OCI-LY7 (cell line): Measurements from ENCODE around the gene DAB1. TPM values are rescaled to one million over a fixed set of nuclear protein-coding genes. Genes with fewer than 3 reads are reported as not detected.

Source experiments
- BruUV-seq: library from RNA; stranded (reverse); fragments of 400-500 nt; replicated peaks from 2 replicates; lab custom pipeline; 2021; lab: Mats Ljungman, UMichigan
- CTCF ChIA-PET: fragments of 300-600 bp; sonication (Branson Sonifier 250); formaldehyde crosslinking; loops from one replicate; lab custom pipeline; 2022; ENCODE audit warnings: antibody characterized with exemption; ENCODE audit not compliant: unreplicated experiment; lab: Charles Lee
- POLR2A ChIA-PET: fragments of 300-600 bp; sonication (Branson Sonifier 250); formaldehyde crosslinking; loops from one replicate; lab custom pipeline; 2022; ENCODE audit warnings: antibody characterized with exemption; lab: Charles Lee
- DNase-seq: peaks from one replicate; pipeline ENCODE4 v3.0.0-alpha.2; 2015; ENCODE audit warnings: low spot score
- H2AFZ ChIP-seq: fragments of 200-600 bp; sonication (generic), shearing (Covaris generic); 2 replicates; pipeline ENCODE4 v1.6.1; 2014; ENCODE audit warnings: mild to moderate bottlenecking, antibody characterized with exemption, low read length, moderate library complexity
- H3K27ac ChIP-seq: fragments of 200-600 bp; sonication (generic); 2 replicates; pipeline ENCODE4 v1.5.1; 2014; ENCODE audit warnings: mixed run types, low read depth, mild to moderate bottlenecking, moderate library complexity, low read length, inconsistent platforms; ENCODE audit not compliant: poor library complexity, severe bottlenecking
- H3K36me3 ChIP-seq: fragments of 200-600 bp; sonication (generic); 2 replicates; pipeline ENCODE4 v1.6.1; 2014; ENCODE audit warnings: mild to moderate bottlenecking, antibody characterized with exemption, low read length, moderate library complexity, mixed read lengths; ENCODE audit not compliant: insufficient read depth
- H3K4me1 ChIP-seq: fragments of 200-600 bp; sonication (generic); 2 replicates; pipeline ENCODE4 v1.5.1; 2014; ENCODE audit warnings: mild to moderate bottlenecking, low read length; ENCODE audit not compliant: insufficient read depth, poor library complexity, severe bottlenecking
- H3K4me2 ChIP-seq: fragments of 200-600 bp; sonication (generic); 2 replicates; pipeline ENCODE4 v1.6.1; 2014; ENCODE audit warnings: mild to moderate bottlenecking, low read length
- H3K4me3 ChIP-seq: fragments of 200-600 bp; sonication (generic); 2 replicates; pipeline ENCODE4 v1.5.1; 2014; ENCODE audit warnings: mild to moderate bottlenecking, low read depth, low read length; ENCODE audit not compliant: poor library complexity, severe bottlenecking
- H3K79me2 ChIP-seq: fragments of 200-600 bp; sonication (generic); 2 replicates; pipeline ENCODE4 v1.6.1; 2016; ENCODE audit warnings: low read depth, mild to moderate bottlenecking, low read length, moderate library complexity, mixed read lengths; ENCODE audit not compliant: insufficient read depth
- H3K9me2 ChIP-seq: fragments of 200-600 bp; sonication (generic); 2 replicates; pipeline ENCODE4 v1.6.1; 2016; ENCODE audit warnings: mild to moderate bottlenecking, low read length, mixed read lengths; ENCODE audit not compliant: insufficient read depth
- H3K9me3 ChIP-seq: fragments of 200-600 bp; sonication (generic); 2 replicates; pipeline ENCODE4 v1.6.1; 2014; ENCODE audit warnings: mild to moderate bottlenecking, mixed run types, low read length, mixed read lengths
- H4K20me1 ChIP-seq: fragments of 200-600 bp; sonication (generic); 2 replicates; pipeline ENCODE4 v1.6.1; 2014; ENCODE audit warnings: mild to moderate bottlenecking, antibody characterized with exemption, low read length, moderate library complexity, mixed read lengths; ENCODE audit not compliant: insufficient read depth
- CTCF ChIP-seq: fragments of 200-600 bp; sonication (generic); conservative IDR thresholded peaks from 2 replicates; pipeline ENCODE4 v1.5.1; 2014; ENCODE audit warnings: mild to moderate bottlenecking, antibody characterized with exemption, low read length, moderate library complexity, mixed read lengths
- EZH2phosphoT487 ChIP-seq: fragments of 200-600 bp; sonication (generic); IDR thresholded peaks from 2 replicates; pipeline ENCODE4 v1.6.1; 2018; ENCODE audit warnings: low read depth, borderline replicate concordance, mild to moderate bottlenecking, mixed run types, antibody characterized with exemption, low read length, moderate library complexity, mixed read lengths
- intact Hi-C: fragments of 100-400 bp; cut with micrococcal nuclease; formaldehyde crosslinking; loops from one replicate; pipeline ENCODE4 v1.10.0; 2022; ENCODE audit not compliant: unreplicated experiment
- total RNA-seq, 2 experiments: library from RNA; depleted of rRNA in 1 of 2; stranded (reverse); fragments of >200 nt in 1 of 2; shearing (Covaris generic) in 1 of 2; gene quantifications; 2 replicates each; pipeline ENCODE4 v1.2.3, GENCODE V29; 2014 to 2022

DAB1 gene
- total RNA-seq, 2 experiments from 2014 or later, result not detected

- no peak overlapping the region for H2AFZ ChIP-seq
- H3K4me3 ChIP-seq, result no peak overlapping the region
- intact Hi-C loops, result no loop called here
- no peaks in the 10 kb centered on the region for H3K79me2 ChIP-seq
- BruUV-seq, result no TSS peak
- ChIA-PET POLR2A (interaction anchor here (0.6 kb wide), 1 partner anchor 57 kb away, joined by 3 read pairs; no protein-coding TSS in a partner anchor), CTCF (no interaction called here)
- DNase-seq, result no peak
- TF ChIP-seq EZH2phosphoT487 (no peak), CTCF (no peak)
- no peaks in the 10 kb centered on the region for H3K9me3 ChIP-seq
- H3K9me2 ChIP-seq, result no peaks in the 10 kb centered on the region
- H3K36me3 ChIP-seq, result no peaks in the 10 kb centered on the region
- no peak overlapping the region for H3K27ac ChIP-seq
- H3K4me1 ChIP-seq, result no peaks in the 10 kb centered on the region
- H4K20me1 ChIP-seq, result no peaks in the 10 kb centered on the region
- H3K4me2 ChIP-seq, result no peak overlapping the region
These were observed 386.9 kb downstream of the DAB1 start for GRCh38 chr1:57036641-57037579.

GRCh38 chr1:57034713-57035112, 389.1 kb downstream of the DAB1 start:
- no peak for DNase-seq
- H2AFZ ChIP-seq, result no peak overlapping the region
- TF ChIP-seq CTCF (no peak), EZH2phosphoT487 (no peak)
- H3K27ac ChIP-seq, result no peak overlapping the region
- H4K20me1 ChIP-seq, result no peaks in the 10 kb centered on the region
- CTCF ChIA-PET, result no interaction called here
- H3K79me2 ChIP-seq, result no peaks in the 10 kb centered on the region
- H3K4me3 ChIP-seq, result no peak overlapping the region
- H3K4me2 ChIP-seq, result no peak overlapping the region
- POLR2A ChIA-PET, result interaction anchor here (0.6 kb wide), 1 partner anchor 1166 kb away, joined by 4 read pairs; no protein-coding TSS in a partner anchor
- no peaks in the 10 kb centered on the region for H3K36me3 ChIP-seq
- H3K4me1 ChIP-seq, result no peaks in the 10 kb centered on the region
- H3K9me2 ChIP-seq, result no peaks in the 10 kb centered on the region
- BruUV-seq, result no TSS peak
- H3K9me3 ChIP-seq, result no peaks in the 10 kb centered on the region
- intact Hi-C loops, result no loop called here
